WTC11 (cell line): ENCODE data around the gene EIF6. TPM values are rescaled to one million over a fixed set of nuclear protein-coding genes. Genes with fewer than 3 reads are reported as not detected.

Experiments used
- ATAC-seq: fragments of 200-7000 bp; cut with Tn5 transposase; 2 replicates; pipeline ENCODE4 v1.10.0; 2021; ENCODE audit warnings: mild to moderate bottlenecking, moderate library complexity
- CTCF ChIA-PET: fragments of 300-600 bp; sonication (Branson Sonifier 250); formaldehyde crosslinking; loops from one replicate; lab custom pipeline; 2021; ENCODE audit warnings: antibody characterized with exemption; lab: Charles Lee
- POLR2A ChIA-PET: fragments of 350-600 bp; sonication (Branson Sonifier 250); formaldehyde crosslinking; loops from one replicate; lab custom pipeline; 2021; ENCODE audit warnings: antibody characterized with exemption; lab: Charles Lee
- DNase-seq: peaks from one replicate; pipeline ENCODE4 v3.0.0; 2021; ENCODE audit warnings: low spot score
- H3K27ac Mint-ChIP-seq: 2 replicates; pipeline ENCODE4 v1.8.0; 2021; ENCODE audit warnings: mixed read lengths
- H3K27me3 Mint-ChIP-seq: 2 replicates; pipeline ENCODE4 v1.8.0; 2021; ENCODE audit warnings: low read depth, mild to moderate bottlenecking, moderate library complexity, mixed read lengths
- H3K36me3 Mint-ChIP-seq: 2 replicates; pipeline ENCODE4 v1.8.0; 2021; ENCODE audit warnings: mixed read lengths
- H3K4me1 Mint-ChIP-seq: 2 replicates; pipeline ENCODE4 v1.8.0; 2022; ENCODE audit warnings: mixed read lengths
- H3K4me3 Mint-ChIP-seq: 2 replicates; pipeline ENCODE4 v1.8.0; 2021; ENCODE audit warnings: mild to moderate bottlenecking, moderate library complexity, mixed read lengths
- H3K9me3 Mint-ChIP-seq: 2 replicates; pipeline ENCODE4 v1.8.0; 2021; ENCODE audit warnings: mixed read lengths
- IRF2 ChIP-seq: sonication (generic); formaldehyde crosslinking; IDR thresholded peaks from 2 replicates; pipeline ENCODE4 v1.8.0; 2022; ENCODE audit warnings: low read depth, missing genetic modification reagents, borderline replicate concordance
- JUN ChIP-seq: sonication (generic); formaldehyde crosslinking; IDR thresholded peaks from 2 replicates; pipeline ENCODE4 v1.8.0; 2023; ENCODE audit warnings: mild to moderate bottlenecking, missing genetic modification reagents
- MYBL2 ChIP-seq: sonication (generic); formaldehyde crosslinking; IDR thresholded peaks from 2 replicates; pipeline ENCODE4 v1.8.1; 2023; ENCODE audit warnings: mild to moderate bottlenecking, moderate library complexity, missing genetic modification reagents
- NFE2L1 ChIP-seq: sonication (generic); formaldehyde crosslinking; IDR thresholded peaks from 2 replicates; pipeline ENCODE4 v1.8.1; 2023; ENCODE audit warnings: missing genetic modification reagents
- NR3C1 ChIP-seq: sonication (generic); formaldehyde crosslinking; conservative IDR thresholded peaks from 2 replicates; pipeline ENCODE4 v1.8.1; 2023; ENCODE audit warnings: low read depth, mild to moderate bottlenecking, missing genetic modification reagents
- OVOL2 ChIP-seq: fragments of 250-450 bp; sonication (Bioruptor Pico); IDR thresholded peaks from 2 replicates; pipeline ENCODE4 v1.9.0; 2021; ENCODE audit warnings: mild to moderate bottlenecking, borderline replicate concordance
- RELA ChIP-seq: sonication (generic); formaldehyde crosslinking; IDR thresholded peaks from 2 replicates; pipeline ENCODE4 v1.8.1; 2022; ENCODE audit warnings: missing genetic modification reagents, mild to moderate bottlenecking, borderline replicate concordance
- SMAD4 ChIP-seq: sonication (generic); formaldehyde crosslinking; IDR thresholded peaks from 2 replicates; pipeline ENCODE4 v1.8.0; 2022; ENCODE audit warnings: mild to moderate bottlenecking, missing genetic modification reagents
- ZNF263 ChIP-seq: sonication (generic); formaldehyde crosslinking; IDR thresholded peaks from 2 replicates; pipeline ENCODE4 v1.8.1; 2022; ENCODE audit warnings: low read depth, mild to moderate bottlenecking, moderate library complexity, missing genetic modification reagents
- ZNF317 ChIP-seq: sonication (generic); formaldehyde crosslinking; IDR thresholded peaks from 2 replicates; pipeline ENCODE4 v1.8.1; 2023; ENCODE audit warnings: low read depth, mild to moderate bottlenecking, moderate library complexity, missing genetic modification reagents, borderline replicate concordance
- ZNF416 ChIP-seq: fragments of 250-450 bp; sonication (Bioruptor Pico); IDR thresholded peaks from 2 replicates; pipeline ENCODE4 v1.9.0; 2021; ENCODE audit warnings: mild to moderate bottlenecking, inconsistent platforms
- ZNF671 ChIP-seq: fragments of 250-450 bp; sonication (Bioruptor Pico); IDR thresholded peaks from 2 replicates; pipeline ENCODE4 v1.8.0; 2021; ENCODE audit warnings: mild to moderate bottlenecking
- total RNA-seq: library from RNA; stranded (reverse); gene quantifications from 3 replicates; pipeline ENCODE4 v1.2.3, GENCODE V29; 2021
- TF ChIP-seq, protein P1 (sequence below): sonication (generic); formaldehyde crosslinking; IDR thresholded peaks from 2 replicates; pipeline ENCODE4 v1.8.1; 2022; ENCODE audit warnings: low read depth, missing genetic modification reagents, borderline replicate concordance
- TF ChIP-seq, protein P2 (sequence below): sonication (generic); formaldehyde crosslinking; IDR thresholded peaks from 2 replicates; pipeline ENCODE4 v1.8.1; 2023; ENCODE audit warnings: mild to moderate bottlenecking, missing genetic modification reagents
- TF ChIP-seq, protein P3 (sequence below): sonication (generic); formaldehyde crosslinking; IDR thresholded peaks from 2 replicates; pipeline ENCODE4 v1.8.0; 2022; ENCODE audit warnings: missing genetic modification reagents
- TF ChIP-seq, protein P4 (sequence below): sonication (generic); formaldehyde crosslinking; IDR thresholded peaks from 2 replicates; pipeline ENCODE4 v1.8.0; 2022; ENCODE audit warnings: mild to moderate bottlenecking, missing genetic modification reagents
- TF ChIP-seq, protein P5 (sequence below): sonication (generic); formaldehyde crosslinking; IDR thresholded peaks from 2 replicates; pipeline ENCODE4 v1.8.1; 2023; ENCODE audit warnings: mild to moderate bottlenecking, missing genetic modification reagents, moderate library complexity

EIF6 gene
- total RNA-seq, 1 experiment from 2014 or later = 157 TPM

DNA sequence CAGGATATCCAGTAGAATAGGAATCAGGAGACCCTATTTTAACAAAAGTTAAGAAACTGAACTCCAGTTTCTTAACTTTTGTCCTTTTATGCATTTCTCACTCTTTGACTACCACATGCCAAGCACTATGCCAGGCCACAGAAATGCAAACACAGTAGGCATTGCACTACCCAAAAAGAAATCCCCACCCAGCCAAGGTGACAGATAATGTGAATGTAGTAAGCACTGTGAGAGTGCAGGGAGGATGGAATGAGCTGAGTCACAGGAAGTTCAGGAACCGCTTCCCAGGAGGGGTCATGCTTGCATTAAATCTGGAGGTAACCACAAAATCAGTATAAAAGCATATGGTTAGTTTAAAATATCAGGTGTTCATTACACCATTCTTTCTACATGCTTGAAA is 27.7 kb upstream of the EIF6 start:
- no peak for DNase-seq
- ATAC-seq = peak; percentile 50; the same call in 1 of the 2 replicates
- Mint-ChIP-seq H3K27me3 (no peaks in the 10 kb centered on the region), H3K36me3 (peaks cover 7% of the 10 kb centered on the region)
- POLR2A ChIA-PET = no interaction called here
- TF ChIP-seq NFE2L1 (CRISPR knock-in tag) = peak; percentile 68
- TF ChIP-seq, protein P1, sequence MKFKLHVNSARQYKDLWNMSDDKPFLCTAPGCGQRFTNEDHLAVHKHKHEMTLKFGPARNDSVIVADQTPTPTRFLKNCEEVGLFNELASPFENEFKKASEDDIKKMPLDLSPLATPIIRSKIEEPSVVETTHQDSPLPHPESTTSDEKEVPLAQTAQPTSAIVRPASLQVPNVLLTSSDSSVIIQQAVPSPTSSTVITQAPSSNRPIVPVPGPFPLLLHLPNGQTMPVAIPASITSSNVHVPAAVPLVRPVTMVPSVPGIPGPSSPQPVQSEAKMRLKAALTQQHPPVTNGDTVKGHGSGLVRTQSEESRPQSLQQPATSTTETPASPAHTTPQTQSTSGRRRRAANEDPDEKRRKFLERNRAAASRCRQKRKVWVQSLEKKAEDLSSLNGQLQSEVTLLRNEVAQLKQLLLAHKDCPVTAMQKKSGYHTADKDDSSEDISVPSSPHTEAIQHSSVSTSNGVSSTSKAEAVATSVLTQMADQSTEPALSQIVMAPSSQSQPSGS (CRISPR knock-in tag) = no peak
- TF ChIP-seq, all 79 proteins: peak for 1
- Mint-ChIP-seq H3K4me1 (peaks cover 26% of the 10 kb centered on the region), H3K27ac (peak overlapping the region; percentile 92), H3K4me3 (no peak overlapping the region), H3K9me3 (no peaks in the 10 kb centered on the region)
- CTCF ChIA-PET = interaction anchor here (0.6 to 8.0 kb wide), 4 partner anchors 8 to 135 kb away, joined by 3 to 102 read pairs (median 8); no protein-coding TSS in a partner anchor

DNA sequence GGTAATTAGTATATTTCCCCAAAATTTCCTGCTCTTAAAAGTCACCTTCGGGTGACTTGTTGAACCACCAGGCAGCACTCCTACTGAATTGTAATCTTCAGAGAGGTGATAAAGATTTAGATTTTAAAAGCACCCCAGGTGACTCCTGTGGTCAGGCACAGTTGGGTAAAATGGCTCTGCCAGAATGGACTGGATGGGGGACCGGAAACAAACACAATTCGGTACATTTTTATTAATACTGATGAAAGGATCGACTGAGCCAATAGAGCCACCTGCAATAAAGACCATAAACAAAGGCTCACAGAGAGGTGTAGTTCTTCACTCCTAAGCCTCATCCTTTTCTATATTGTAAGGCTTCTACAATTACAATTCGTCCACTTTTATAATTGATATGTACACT is 27.2 kb upstream of the EIF6 start:
- TF ChIP-seq NR3C1 (CRISPR knock-in tag) = no peak
- TF ChIP-seq, all 79 proteins: peak for 0
- Mint-ChIP-seq H3K4me1 (peaks cover 29% of the 10 kb centered on the region), H3K4me3 (no peak overlapping the region), H3K27ac (peak overlapping the region; percentile 35; the same call in 1 of the 2 replicates), H3K9me3 (no peaks in the 10 kb centered on the region), H3K27me3 (no peaks in the 10 kb centered on the region), H3K36me3 (peaks cover 7% of the 10 kb centered on the region)
- ATAC-seq (no peak), DNase-seq (no peak)
- POLR2A ChIA-PET = no interaction called here
- CTCF ChIA-PET = interaction anchor here (0.9 to 8.0 kb wide), 3 partner anchors 8 to 136 kb away, joined by 5 to 102 read pairs (median 10); no protein-coding TSS in a partner anchor

DNA sequence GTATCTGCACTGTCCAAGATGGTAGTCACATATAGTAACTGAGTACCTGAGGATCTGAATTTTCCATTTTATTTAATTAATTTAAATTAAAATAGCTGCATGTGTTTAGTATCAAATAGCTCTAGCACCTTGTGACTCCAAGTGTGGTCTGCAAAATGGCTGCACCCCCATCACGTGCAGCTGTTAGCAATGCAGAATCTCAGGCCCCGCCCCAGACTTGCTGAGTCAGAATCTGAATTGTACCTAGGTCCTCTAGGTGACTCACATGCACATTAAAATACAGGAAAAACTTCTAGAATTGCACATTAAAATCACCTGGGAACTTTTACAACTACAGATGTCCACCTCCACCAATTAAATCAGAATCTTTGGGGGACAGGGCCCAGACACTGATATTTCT is 26.8 kb upstream of the EIF6 start:
- H3K36me3 Mint-ChIP-seq = peaks cover 7% of the 10 kb centered on the region
- no peak for ATAC-seq
- CTCF ChIA-PET = interaction anchor here (8.0 kb wide), 1 partner anchor 20 kb away, joined by 102 read pairs; no protein-coding TSS in a partner anchor
- H3K27ac Mint-ChIP-seq = peak overlapping the region; percentile 35; the same call in 1 of the 2 replicates
- H3K9me3 Mint-ChIP-seq = no peaks in the 10 kb centered on the region
- H3K4me1 Mint-ChIP-seq = peaks cover 29% of the 10 kb centered on the region
- H3K4me3 Mint-ChIP-seq = no peak overlapping the region
- POLR2A ChIA-PET = no interaction called here
- no peak for DNase-seq
- no peak for TF ChIP-seq MYBL2
- no peak for TF ChIP-seq IRF2 (CRISPR knock-in tag)
- TF ChIP-seq ZNF317 (CRISPR knock-in tag) = no peak
- no peak for TF ChIP-seq JUN
- TF ChIP-seq, protein P2, sequence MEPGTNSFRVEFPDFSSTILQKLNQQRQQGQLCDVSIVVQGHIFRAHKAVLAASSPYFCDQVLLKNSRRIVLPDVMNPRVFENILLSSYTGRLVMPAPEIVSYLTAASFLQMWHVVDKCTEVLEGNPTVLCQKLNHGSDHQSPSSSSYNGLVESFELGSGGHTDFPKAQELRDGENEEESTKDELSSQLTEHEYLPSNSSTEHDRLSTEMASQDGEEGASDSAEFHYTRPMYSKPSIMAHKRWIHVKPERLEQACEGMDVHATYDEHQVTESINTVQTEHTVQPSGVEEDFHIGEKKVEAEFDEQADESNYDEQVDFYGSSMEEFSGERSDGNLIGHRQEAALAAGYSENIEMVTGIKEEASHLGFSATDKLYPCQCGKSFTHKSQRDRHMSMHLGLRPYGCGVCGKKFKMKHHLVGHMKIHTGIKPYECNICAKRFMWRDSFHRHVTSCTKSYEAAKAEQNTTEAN (CRISPR knock-in tag) = no peak
- no peak for TF ChIP-seq RELA
- TF ChIP-seq, protein P3, sequence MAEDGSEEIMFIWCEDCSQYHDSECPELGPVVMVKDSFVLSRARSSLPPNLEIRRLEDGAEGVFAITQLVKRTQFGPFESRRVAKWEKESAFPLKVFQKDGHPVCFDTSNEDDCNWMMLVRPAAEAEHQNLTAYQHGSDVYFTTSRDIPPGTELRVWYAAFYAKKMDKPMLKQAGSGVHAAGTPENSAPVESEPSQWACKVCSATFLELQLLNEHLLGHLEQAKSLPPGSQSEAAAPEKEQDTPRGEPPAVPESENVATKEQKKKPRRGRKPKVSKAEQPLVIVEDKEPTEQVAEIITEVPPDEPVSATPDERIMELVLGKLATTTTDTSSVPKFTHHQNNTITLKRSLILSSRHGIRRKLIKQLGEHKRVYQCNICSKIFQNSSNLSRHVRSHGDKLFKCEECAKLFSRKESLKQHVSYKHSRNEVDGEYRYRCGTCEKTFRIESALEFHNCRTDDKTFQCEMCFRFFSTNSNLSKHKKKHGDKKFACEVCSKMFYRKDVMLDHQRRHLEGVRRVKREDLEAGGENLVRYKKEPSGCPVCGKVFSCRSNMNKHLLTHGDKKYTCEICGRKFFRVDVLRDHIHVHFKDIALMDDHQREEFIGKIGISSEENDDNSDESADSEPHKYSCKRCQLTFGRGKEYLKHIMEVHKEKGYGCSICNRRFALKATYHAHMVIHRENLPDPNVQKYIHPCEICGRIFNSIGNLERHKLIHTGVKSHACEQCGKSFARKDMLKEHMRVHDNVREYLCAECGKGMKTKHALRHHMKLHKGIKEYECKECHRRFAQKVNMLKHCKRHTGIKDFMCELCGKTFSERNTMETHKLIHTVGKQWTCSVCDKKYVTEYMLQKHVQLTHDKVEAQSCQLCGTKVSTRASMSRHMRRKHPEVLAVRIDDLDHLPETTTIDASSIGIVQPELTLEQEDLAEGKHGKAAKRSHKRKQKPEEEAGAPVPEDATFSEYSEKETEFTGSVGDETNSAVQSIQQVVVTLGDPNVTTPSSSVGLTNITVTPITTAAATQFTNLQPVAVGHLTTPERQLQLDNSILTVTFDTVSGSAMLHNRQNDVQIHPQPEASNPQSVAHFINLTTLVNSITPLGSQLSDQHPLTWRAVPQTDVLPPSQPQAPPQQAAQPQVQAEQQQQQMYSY (CRISPR knock-in tag) = no peak
- no peak for TF ChIP-seq SMAD4
- TF ChIP-seq, protein P4, sequence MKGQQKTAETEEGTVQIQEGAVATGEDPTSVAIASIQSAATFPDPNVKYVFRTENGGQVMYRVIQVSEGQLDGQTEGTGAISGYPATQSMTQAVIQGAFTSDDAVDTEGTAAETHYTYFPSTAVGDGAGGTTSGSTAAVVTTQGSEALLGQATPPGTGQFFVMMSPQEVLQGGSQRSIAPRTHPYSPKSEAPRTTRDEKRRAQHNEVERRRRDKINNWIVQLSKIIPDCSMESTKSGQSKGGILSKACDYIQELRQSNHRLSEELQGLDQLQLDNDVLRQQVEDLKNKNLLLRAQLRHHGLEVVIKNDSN (CRISPR knock-in tag) = no peak; the same call in 1 of the 2 replicates
- TF ChIP-seq ZNF671 (CRISPR knock-in tag) = no peak
- no peak for TF ChIP-seq OVOL2 (CRISPR knock-in tag)
- TF ChIP-seq, protein P5, sequence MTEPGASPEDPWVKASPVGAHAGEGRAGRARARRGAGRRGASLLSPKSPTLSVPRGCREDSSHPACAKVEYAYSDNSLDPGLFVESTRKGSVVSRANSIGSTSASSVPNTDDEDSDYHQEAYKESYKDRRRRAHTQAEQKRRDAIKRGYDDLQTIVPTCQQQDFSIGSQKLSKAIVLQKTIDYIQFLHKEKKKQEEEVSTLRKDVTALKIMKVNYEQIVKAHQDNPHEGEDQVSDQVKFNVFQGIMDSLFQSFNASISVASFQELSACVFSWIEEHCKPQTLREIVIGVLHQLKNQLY (CRISPR knock-in tag) = no peak
- TF ChIP-seq ZNF416 (CRISPR knock-in tag) = no peak
- TF ChIP-seq ZNF263 (CRISPR knock-in tag) = no peak
- H3K27me3 Mint-ChIP-seq = no peaks in the 10 kb centered on the region
